Keratinocyte (primary cell): ENCODE data around the gene SYDE1. TPM values are rescaled to one million over a fixed set of nuclear protein-coding genes. Genes with fewer than 3 reads are reported as not detected.
A peak's percentile ranks its signal among the peaks of the same experiment; 100 is the strongest.

Experiments
- DNase-seq: peaks from one replicate; pipeline ENCODE4 v3.0.0-alpha.2; 2011; ENCODE audit warnings: low read depth, missing footprints, low spot score
- FAIRE-seq: peaks from 2 replicates; lab custom pipeline; 2011; peaks lifted over from hg19 to GRCh38; lab: Jason Lieb, UNC
- H2AFZ ChIP-seq: 2 replicates; pipeline ENCODE4 v1.6.0; 2012; ENCODE audit warnings: low read length, control low read depth, inconsistent platforms; ENCODE audit not compliant: control insufficient read depth
- H3K27ac ChIP-seq: 2 replicates; pipeline ENCODE4 v1.5.1; 2011; ENCODE audit warnings: low read length; ENCODE audit not compliant: control insufficient read depth, insufficient read depth
- H3K27me3 ChIP-seq: 3 replicates; pipeline ENCODE4 v1.6.0; 2011; ENCODE audit warnings: low read length; ENCODE audit not compliant: control insufficient read depth, insufficient read depth; ENCODE audit errors: extremely low read depth
- H3K36me3 ChIP-seq, 2 experiments: 2 replicates in 1 of 2; 3 replicates in 1 of 2; pipeline ENCODE4 v1.5.1; 2011; ENCODE audit warnings: low read length in 2 of 2, mild to moderate bottlenecking in 1 of 2; ENCODE audit not compliant: control insufficient read depth in 2 of 2, insufficient read depth in 2 of 2; ENCODE audit errors: extremely low read depth in 1 of 2
- H3K4me1 ChIP-seq: 3 replicates; pipeline ENCODE4 v1.5.1; 2011; ENCODE audit warnings: low read length; ENCODE audit not compliant: control insufficient read depth, insufficient read depth; ENCODE audit errors: extremely low read depth
- H3K4me2 ChIP-seq: 3 replicates; pipeline ENCODE4 v1.6.0; 2011; ENCODE audit warnings: low read depth, low read length; ENCODE audit not compliant: control insufficient read depth, insufficient read depth; ENCODE audit errors: extremely low read depth
- H3K4me3 ChIP-seq, 3 experiments: fragments of 200-600 bp in 1 of 3; sonication (generic) in 1 of 3; 2 replicates in 2 of 3; 3 replicates in 1 of 3; pipeline ENCODE4 v1.5.1; 2011 to 2016; ENCODE audit warnings: low read length in 3 of 3, mild to moderate bottlenecking in 3 of 3, control low read depth in 2 of 3, inconsistent platforms in 1 of 3, low read depth in 1 of 3, mixed read lengths in 1 of 3, mixed run types in 1 of 3, moderate library complexity in 1 of 3; ENCODE audit not compliant: control insufficient read depth in 2 of 3, insufficient read depth in 2 of 3; ENCODE audit errors: extremely low read depth in 1 of 3
- H3K79me2 ChIP-seq: 2 replicates; pipeline ENCODE4 v1.6.0; 2012; ENCODE audit warnings: low read length; ENCODE audit not compliant: control insufficient read depth, insufficient read depth
- H3K9ac ChIP-seq: 3 replicates; pipeline ENCODE4 v1.6.0; 2011; ENCODE audit warnings: low read length; ENCODE audit not compliant: control insufficient read depth, insufficient read depth; ENCODE audit errors: extremely low read depth
- H3K9me1 ChIP-seq: 3 replicates; pipeline ENCODE4 v1.6.0; 2011; ENCODE audit warnings: low read length; ENCODE audit not compliant: control insufficient read depth, insufficient read depth; ENCODE audit errors: extremely low read depth
- H3K9me3 ChIP-seq: 2 replicates; pipeline ENCODE4 v1.5.1; 2012; ENCODE audit warnings: low read depth, low read length; ENCODE audit not compliant: control insufficient read depth
- H4K20me1 ChIP-seq: 3 replicates; pipeline ENCODE4 v1.6.0; 2011; ENCODE audit warnings: low read length; ENCODE audit not compliant: control insufficient read depth, insufficient read depth; ENCODE audit errors: extremely low read depth
- EZH2 ChIP-seq: IDR thresholded peaks from one replicate; pipeline ENCODE4 v1.6.1; 2012; ENCODE audit warnings: inconsistent platforms, mild to moderate bottlenecking, low read length, moderate library complexity
- dilution Hi-C: fragments of 300-500 bp; cut with MboI; formaldehyde crosslinking; loops from one replicate; pipeline ENCODE4 v1.7.0; 2020; ENCODE audit warnings: low sequenced_read_pairs; ENCODE audit not compliant: extremely low pct_ligation_motif_present
- polyA plus RNA-seq, 5 experiments: library from polyadenylated mRNA; depleted of rRNA in 3 of 5; stranded (reverse) in 3 of 5; stranded (forward) in 1 of 5; unstranded in 1 of 5; fragments of >200 nt; gene quantifications; 1 replicate in 1 of 5; 2 replicates in 3 of 5; 3 replicates in 1 of 5; pipeline versions ENCODE4 v1.2.1 to v1.2.3, GENCODE V29; 2011 to 2012; ENCODE audit warnings: missing spikeins in 2 of 5, low read depth in 1 of 5, low replicate concordance in 1 of 5
- TF ChIP-seq, protein P1 (sequence below), 3 experiments: IDR thresholded peaks in 1 of 3; conservative IDR thresholded peaks in 1 of 3; optimal IDR thresholded peaks in 1 of 3; 2 replicates in 2 of 3; 3 replicates in 1 of 3; pipeline versions ENCODE3 to v1.5.1; 2011; ENCODE audit warnings: low read length in 3 of 3, mild to moderate bottlenecking in 3 of 3, moderate library complexity in 2 of 3, control low read depth in 1 of 3, inconsistent platforms in 1 of 3; ENCODE audit not compliant: insufficient read depth in 2 of 3; ENCODE audit errors: extremely low read depth in 1 of 3

The SYDE1 gene
- polyA plus RNA-seq, 1 donor (not counting 4 experiments of a cell fraction or from before 2014, with no cell fraction given) = 5.8 TPM

DNA sequence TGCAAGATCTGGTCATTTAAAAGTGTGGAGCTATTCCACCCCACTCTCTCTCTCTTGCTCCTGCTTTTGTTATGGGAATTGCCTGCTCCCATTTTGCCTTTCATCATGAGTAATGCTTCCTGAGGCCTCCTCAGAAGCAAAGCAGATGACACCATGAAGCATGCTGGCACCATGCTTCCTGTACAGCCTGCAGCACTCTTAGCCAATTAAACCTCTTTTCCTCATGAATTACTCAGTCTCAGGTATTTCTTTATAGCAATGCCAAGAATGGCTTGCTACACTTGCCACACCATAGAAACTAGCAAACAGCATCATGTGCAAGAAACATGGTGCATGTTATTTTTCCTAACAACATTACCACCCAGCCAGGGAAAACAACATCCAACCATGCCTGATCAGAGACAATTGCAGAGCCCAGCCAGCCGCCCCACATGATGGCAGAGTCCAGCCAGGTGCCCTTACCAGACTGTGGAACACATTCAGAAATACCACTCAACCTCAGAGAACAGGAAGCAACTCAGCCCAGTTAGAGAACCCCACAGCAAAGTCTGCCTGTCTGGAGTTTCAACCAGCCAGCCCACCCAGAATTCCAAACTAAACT lies 36.9 kb downstream of the SYDE1 start:
- peak; percentile 32 for DNase-seq
- Histone ChIP-seq H3K4me1 (no peaks in the 10 kb centered on the region), H3K4me2 (no peak overlapping the region), H3K4me3 (no peak overlapping the region), H3K79me2 (no peaks in the 10 kb centered on the region), H2AFZ (no peak overlapping the region), H3K9me3 (peaks cover 4% of the 10 kb centered on the region), H3K36me3 (no peaks in the 10 kb centered on the region), H4K20me1 (no peaks in the 10 kb centered on the region), H3K9me1 (no peaks in the 10 kb centered on the region), H3K27me3 (no peaks in the 10 kb centered on the region), H3K27ac (peak overlapping the region; percentile 32), H3K9ac (no peak overlapping the region)
- TF ChIP-seq EZH2 = no peak
- TF ChIP-seq, protein P1, sequence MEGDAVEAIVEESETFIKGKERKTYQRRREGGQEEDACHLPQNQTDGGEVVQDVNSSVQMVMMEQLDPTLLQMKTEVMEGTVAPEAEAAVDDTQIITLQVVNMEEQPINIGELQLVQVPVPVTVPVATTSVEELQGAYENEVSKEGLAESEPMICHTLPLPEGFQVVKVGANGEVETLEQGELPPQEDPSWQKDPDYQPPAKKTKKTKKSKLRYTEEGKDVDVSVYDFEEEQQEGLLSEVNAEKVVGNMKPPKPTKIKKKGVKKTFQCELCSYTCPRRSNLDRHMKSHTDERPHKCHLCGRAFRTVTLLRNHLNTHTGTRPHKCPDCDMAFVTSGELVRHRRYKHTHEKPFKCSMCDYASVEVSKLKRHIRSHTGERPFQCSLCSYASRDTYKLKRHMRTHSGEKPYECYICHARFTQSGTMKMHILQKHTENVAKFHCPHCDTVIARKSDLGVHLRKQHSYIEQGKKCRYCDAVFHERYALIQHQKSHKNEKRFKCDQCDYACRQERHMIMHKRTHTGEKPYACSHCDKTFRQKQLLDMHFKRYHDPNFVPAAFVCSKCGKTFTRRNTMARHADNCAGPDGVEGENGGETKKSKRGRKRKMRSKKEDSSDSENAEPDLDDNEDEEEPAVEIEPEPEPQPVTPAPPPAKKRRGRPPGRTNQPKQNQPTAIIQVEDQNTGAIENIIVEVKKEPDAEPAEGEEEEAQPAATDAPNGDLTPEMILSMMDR (optimal IDR thresholded peaks at IDR 0.05 in 1 of 3, IDR thresholded peaks at IDR 0.05 in 1 of 3, conservative IDR thresholded peaks at IDR 0.05 in 1 of 3; ENCODE audit: extremely low read depth in 1 of 3, insufficient read depth in 2 of 3, low read length in 3 of 3) = no peak
- dilution Hi-C loops = no loop called here
- FAIRE-seq = no peak

DNA sequence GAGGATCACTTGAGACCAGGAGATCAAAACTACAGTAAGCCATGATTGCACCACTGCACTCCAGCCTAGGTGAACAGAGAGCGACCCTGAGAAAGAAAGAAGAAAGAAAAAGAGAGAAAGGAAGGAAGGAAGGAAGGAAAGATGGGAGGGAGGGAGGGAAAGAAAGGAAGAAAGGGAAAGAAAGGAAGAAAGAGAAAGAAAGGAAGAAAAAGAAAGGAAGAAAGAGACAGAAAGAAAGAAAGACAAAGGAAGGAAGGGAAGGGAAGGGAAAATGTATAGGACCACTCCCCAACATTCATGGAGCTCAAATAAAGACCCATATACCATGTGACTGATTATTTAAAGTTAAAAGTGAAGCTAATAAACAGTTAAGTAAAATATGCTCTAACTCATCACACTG lies 39.9 kb downstream of the SYDE1 start:
- Histone ChIP-seq H3K9me3 (peaks cover 4% of the 10 kb centered on the region), H4K20me1 (no peaks in the 10 kb centered on the region), H3K9me1 (no peaks in the 10 kb centered on the region), H3K36me3 (no peaks in the 10 kb centered on the region), H3K4me3 (no peak overlapping the region), H3K4me1 (no peaks in the 10 kb centered on the region), H3K27ac (no peak overlapping the region), H3K4me2 (no peak overlapping the region), H2AFZ (no peak overlapping the region), H3K79me2 (no peaks in the 10 kb centered on the region), H3K27me3 (no peaks in the 10 kb centered on the region), H3K9ac (no peak overlapping the region)
- no peak for TF ChIP-seq EZH2
- TF ChIP-seq, protein P1 (optimal IDR thresholded peaks at IDR 0.05 in 1 of 3, IDR thresholded peaks at IDR 0.05 in 1 of 3, conservative IDR thresholded peaks at IDR 0.05 in 1 of 3; ENCODE audit: extremely low read depth in 1 of 3, insufficient read depth in 2 of 3, low read length in 3 of 3) = no peak
- dilution Hi-C loops = no loop called here
- FAIRE-seq = no peak
- DNase-seq = no peak
